Retinal pigment epithelial cell (primary cell): Measurements from ENCODE around the gene RLN3.
"Not testable (repeated sequence)": the region's sequence is repeated elsewhere in the genome, so short reads cannot be mapped to it uniquely, and the experiment has no call there.

Experiments used
- DNase-seq: peaks from one replicate; pipeline ENCODE4 v3.0.0-alpha.2; 2010; ENCODE audit warnings: low read depth
- H3K4me3 ChIP-seq: 2 replicates; pipeline ENCODE4 v1.5.1; 2011; ENCODE audit warnings: mild to moderate bottlenecking, low read length, control low read depth, moderate library complexity
- TF ChIP-seq, protein P1 (sequence below): conservative IDR thresholded peaks from 2 replicates; pipeline ENCODE4 v1.5.1; 2011; ENCODE audit warnings: low read depth, low read length, control low read depth, inconsistent platforms

The RLN3 gene

DNA sequence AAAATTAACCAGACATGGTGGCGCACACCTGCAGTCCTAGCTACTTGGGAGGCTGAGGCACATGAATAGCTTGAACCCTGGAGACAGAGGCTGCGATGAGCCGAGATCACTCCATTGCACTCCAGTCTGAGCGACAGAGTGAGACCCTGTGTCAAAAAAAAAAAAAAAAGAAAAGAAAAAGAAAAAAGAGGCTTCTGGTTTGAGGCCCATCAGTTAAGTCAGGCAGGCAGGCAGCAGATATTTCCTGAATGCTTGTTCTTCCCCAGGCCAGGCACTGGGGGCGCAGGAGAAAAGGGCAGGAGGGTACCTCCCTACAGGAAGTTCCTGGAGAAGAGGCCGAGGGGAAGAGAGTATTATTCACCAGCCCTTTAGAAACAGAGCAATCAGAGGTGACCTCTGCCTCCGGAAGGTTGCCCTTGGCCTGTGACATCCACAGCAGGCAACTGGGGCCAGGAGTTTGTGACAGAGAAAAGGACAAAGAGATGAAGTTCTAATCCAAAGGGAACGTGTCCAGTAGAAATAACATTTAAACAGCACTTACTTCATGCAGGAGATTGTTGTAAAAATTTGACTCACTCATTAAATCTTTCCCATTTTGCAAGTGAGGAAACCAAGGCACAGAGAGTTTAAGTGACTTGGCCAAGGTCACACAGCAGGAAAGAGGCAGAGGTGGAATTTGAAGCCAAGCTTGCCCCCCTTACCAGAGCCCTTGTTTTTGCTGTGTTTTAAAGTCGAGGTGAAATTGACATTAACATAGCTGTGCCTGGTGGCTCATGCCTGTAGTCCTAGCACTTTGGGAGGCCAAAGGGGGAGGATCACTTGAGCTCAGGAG is 4.3 kb upstream of the RLN3 start:
- TF ChIP-seq, protein P1, sequence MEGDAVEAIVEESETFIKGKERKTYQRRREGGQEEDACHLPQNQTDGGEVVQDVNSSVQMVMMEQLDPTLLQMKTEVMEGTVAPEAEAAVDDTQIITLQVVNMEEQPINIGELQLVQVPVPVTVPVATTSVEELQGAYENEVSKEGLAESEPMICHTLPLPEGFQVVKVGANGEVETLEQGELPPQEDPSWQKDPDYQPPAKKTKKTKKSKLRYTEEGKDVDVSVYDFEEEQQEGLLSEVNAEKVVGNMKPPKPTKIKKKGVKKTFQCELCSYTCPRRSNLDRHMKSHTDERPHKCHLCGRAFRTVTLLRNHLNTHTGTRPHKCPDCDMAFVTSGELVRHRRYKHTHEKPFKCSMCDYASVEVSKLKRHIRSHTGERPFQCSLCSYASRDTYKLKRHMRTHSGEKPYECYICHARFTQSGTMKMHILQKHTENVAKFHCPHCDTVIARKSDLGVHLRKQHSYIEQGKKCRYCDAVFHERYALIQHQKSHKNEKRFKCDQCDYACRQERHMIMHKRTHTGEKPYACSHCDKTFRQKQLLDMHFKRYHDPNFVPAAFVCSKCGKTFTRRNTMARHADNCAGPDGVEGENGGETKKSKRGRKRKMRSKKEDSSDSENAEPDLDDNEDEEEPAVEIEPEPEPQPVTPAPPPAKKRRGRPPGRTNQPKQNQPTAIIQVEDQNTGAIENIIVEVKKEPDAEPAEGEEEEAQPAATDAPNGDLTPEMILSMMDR = peak; percentile 59
- no peak for DNase-seq
- H3K4me3 ChIP-seq = no peak overlapping the region

DNA sequence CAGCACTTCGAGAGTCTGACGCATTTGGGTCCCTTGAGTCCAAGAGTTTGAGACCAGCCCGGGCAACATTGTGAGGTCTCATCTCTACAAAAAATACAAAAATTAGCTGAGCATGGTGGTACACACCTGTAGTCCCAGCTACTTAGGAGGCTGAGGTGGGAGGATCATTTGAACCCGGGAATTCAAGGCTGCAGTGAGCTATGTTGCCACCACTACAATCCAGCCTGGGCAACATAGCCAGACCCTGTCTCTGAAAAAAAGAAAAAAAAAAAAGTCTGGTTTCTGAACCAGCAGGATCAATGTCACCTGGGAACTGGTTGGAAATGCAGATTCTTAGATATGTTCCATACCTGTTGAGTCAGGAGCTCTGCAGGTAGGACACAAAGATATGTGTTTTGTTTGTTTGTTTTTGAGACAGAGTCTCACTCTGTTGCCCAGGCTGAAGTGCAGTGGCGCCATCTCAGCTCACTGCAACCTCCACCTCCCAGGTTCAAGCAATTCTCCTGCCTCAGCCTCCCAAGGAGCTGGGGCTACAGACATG is 1.2 kb upstream of the RLN3 start:
- DNase-seq, H3K4me3 ChIP-seq: not testable (repeated sequence)

DNA sequence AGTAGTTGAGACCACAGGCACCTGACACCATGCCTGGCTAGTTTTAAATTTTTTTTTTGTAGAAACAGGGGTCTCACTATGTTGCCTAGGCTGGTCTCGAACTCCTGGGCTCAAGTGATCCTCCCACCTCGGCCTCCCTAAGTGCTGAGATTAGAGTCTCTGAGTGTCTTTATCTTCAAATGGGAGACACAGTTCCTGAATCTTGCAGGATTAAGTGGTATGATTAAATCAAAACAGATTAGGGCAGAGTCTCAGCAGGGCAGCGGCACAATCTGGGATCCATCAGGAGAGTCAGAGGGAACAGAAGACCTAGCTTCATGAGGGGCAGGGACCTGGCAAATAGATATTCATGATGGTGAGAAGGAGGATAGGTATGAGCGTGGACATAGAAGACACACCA is 953 bp downstream of the RLN3 start:
- DNase-seq = no peak
- TF ChIP-seq, protein P1 = no peak

DNA sequence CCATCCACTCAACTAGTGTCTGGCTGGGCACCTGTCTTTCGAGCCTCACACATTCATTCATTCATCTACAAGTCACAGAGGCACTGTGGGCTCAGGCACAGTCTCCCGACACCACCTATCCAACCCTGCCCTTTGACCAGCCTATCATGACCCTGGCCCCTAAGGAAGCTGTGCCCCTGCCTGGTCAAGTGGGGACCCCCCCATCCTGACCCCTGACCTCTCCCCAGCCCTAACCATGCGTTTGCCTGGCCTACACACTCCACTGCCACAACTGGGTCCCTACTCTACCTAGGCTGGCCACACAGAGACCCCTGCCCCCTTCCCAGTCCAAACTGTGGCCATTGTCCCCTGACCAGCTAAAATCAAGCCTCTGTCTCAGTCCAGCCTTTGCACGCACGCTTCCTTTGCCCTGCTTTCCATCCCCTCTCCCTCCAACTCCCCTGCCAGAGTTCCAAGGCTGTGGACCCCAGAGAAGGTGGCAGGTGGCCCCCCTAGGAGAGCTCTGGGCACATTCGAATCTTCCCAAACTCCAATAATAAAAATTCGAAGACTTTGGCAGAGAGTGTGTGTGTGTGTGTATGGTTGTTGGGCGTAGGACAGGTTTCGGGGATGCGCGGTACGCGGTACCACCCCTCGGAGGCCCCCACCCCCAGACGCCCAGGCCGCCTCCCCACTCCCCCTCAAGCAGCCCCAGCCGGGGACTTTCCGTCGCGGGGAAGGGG is 3.2 kb downstream of the RLN3 start:
- DNase-seq = no peak
- H3K4me3 ChIP-seq = peak overlapping the region; percentile 58
- TF ChIP-seq, protein P1 = no peak

More for the DNA sequence above, 953 bp downstream of the RLN3 start:
- no peak overlapping the region for H3K4me3 ChIP-seq

DNA sequence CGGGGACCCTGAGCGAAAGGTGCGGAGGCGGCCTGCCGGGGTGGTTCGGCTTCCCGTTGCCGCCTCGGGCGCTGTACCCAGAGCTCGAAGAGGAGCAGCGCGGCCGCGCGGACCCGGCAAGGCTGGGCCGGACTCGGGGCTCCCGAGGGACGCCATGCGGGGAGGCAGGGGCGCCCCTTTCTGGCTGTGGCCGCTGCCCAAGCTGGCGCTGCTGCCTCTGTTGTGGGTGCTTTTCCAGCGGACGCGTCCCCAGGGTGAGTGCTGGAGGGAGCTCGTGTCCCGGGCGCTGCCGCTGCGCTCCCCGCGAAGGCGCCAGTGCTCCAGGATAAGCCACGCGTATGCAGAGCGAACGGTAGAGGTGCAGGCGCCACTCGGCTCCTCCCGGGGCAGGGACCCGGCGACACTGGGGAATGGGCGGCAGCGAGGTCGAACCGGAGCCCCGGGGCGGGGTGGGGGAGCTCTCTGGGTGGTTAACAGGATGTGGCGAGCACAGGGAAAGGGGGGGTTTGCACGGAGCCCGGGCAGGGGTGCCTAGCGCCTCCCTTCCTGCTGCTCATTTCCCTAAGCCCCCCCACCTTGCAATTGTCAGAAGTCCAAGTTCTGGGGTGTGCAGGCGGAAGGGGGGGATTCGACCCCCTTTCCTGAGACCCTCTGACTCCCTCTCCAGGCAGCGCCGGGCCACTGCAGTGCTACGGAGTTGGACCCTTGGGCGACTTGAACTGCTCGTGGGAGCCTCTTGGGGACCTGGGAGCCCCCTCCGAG is 4.0 kb downstream of the RLN3 start, which contains the start of gene IL27RA:
TSS of gene IL27RA (plus strand) at position 44 of the 762 bp plus-strand sequence. CDS start at position 155, 111 bp downstream.
- peak within 1 kb of the TSS; percentile 58 for H3K4me3 ChIP-seq
- no peak for DNase-seq
- TF ChIP-seq, protein P1 = peak; percentile 75

DNA sequence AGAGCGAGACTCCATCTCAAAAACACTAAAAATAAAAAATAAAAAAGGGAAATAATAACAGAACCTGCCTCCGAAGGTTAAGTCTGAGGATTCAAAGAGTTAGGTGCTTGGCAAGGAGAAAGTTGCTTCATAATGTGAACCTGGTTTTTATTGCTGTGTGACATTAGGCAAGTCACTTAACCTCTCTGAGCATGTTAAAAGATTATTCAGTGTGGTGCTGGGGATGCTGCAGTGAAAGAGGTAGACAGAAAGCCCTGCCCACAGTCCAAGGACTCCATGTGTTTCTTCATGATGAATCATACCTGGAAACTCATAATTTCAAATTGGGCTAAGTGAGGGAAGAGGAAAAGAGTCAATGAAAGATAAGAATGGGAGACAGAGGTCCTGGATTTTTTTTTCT is 6.0 kb downstream of the RLN3 start:
- no peak overlapping the region for H3K4me3 ChIP-seq
- TF ChIP-seq, protein P1 = no peak
- DNase-seq = no peak

DNA sequence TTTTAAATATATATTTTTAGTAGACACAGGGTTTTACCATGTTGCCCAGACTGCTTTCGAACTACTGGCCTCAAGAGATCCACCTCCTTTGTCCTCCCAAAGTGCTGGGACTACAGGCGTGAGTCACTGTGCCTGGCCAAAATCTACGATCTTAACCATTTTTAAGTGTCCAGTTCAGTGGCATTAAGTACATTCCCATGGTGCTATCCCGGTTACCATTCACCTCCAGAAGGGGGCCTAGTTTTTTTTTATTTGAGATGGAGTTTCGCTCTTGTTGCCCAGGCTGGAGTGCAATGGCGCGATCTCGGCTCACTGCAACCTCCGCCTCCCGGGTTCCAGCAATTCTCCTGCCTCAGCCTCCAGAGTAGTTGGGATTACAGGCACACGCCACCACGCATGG is 7.2 kb downstream of the RLN3 start:
- TF ChIP-seq, protein P1 = peak; percentile 10
- DNase-seq, H3K4me3 ChIP-seq: not testable (repeated sequence)
